ENCODE measurements around the gene XPO6.
A peak's percentile ranks its signal among the peaks of the same experiment; 100 is the strongest.
"Not testable (repeated sequence)": the region's sequence is repeated elsewhere in the genome, so short reads cannot be mapped to it uniquely, and the experiment has no call there.

XPO6 gene, protein sequence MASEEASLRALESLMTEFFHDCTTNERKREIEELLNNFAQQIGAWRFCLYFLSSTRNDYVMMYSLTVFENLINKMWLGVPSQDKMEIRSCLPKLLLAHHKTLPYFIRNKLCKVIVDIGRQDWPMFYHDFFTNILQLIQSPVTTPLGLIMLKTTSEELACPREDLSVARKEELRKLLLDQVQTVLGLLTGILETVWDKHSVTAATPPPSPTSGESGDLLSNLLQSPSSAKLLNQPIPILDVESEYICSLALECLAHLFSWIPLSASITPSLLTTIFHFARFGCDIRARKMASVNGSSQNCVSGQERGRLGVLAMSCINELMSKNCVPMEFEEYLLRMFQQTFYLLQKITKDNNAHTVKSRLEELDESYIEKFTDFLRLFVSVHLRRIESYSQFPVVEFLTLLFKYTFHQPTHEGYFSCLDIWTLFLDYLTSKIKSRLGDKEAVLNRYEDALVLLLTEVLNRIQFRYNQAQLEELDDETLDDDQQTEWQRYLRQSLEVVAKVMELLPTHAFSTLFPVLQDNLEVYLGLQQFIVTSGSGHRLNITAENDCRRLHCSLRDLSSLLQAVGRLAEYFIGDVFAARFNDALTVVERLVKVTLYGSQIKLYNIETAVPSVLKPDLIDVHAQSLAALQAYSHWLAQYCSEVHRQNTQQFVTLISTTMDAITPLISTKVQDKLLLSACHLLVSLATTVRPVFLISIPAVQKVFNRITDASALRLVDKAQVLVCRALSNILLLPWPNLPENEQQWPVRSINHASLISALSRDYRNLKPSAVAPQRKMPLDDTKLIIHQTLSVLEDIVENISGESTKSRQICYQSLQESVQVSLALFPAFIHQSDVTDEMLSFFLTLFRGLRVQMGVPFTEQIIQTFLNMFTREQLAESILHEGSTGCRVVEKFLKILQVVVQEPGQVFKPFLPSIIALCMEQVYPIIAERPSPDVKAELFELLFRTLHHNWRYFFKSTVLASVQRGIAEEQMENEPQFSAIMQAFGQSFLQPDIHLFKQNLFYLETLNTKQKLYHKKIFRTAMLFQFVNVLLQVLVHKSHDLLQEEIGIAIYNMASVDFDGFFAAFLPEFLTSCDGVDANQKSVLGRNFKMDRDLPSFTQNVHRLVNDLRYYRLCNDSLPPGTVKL

DNA sequence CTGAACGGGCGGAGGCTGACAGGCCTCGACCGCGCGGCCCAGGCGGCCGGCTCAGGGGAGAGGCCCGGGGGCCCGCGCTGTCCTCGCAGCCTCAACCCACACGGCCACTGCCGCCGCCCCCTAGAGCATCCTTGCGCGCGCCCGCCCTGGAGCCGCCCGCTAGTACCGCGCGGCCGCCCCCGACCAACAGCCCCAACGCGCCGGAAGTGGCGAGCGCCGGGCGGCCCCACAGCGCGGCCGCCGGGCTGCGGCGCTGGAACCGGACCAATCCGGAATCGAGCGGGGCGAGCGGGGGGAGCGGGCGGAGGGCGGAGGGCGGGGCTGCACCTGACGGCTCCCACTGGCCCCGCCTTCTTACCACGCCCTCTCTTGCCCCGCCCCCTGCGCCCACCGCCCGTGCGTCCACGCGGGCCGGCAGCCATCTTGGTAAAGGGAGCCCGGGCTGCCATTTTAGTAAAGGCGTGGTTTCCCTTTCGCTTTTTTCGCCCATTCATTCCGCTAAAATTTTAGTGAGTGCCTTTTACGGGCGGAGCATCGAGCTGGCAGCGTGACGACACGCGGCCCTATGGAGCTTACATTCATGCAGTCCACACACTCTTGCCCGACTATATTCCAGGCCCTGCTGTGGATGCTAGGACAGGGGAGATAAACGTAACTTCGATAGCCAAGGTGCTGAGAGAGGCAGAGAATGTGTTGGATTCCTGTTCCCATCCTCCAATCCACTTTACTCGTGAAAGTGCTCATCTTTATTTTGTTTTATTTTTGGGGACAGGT, at the start of gene XPO6:
XPO6 (minus strand) TSS at position 208 of the 774 bp plus-strand sequence. CDS start 597 bp downstream, outside the sequence.
- Mint-ChIP-seq H3K27me3 (no peaks in the 10 kb centered on the region), H3K9me3 (peaks cover 5 to 7% of the 10 kb centered on the region in 2 donors), H3K4me1 (peaks cover 38% of the 10 kb centered on the region), H3K27ac (peak within 1 kb of the TSS; percentile 96 to 97), H3K4me3 (peak within 1 kb of the TSS; percentile 95 to 96)
- peak; percentile 98 to 99 for DNase-seq
- ATAC-seq = peak; percentile 94

DNA sequence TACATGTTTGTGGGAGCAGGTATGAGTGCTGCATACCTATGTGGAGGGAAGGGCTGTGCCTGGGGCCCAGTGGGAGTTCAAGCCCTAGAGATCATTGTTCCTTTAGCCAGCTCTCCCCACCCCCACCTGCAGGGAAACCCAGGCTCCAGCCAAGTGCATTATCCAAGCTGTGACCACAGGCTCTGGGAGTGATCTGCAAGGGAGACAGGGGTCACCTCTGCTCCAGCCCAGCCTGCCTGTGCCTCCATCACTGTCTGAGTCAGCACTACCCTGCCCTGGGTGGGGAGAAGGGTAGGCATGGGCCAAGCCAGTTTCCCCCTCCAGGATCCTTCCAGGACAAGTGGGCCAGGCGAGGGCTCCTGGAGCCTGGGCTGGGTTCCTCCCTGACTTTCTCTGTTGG, 48.4 kb upstream of the XPO6 start:
- Mint-ChIP-seq H3K9me3 (no peaks in the 10 kb centered on the region), H3K27me3 (peaks cover 26% of the 10 kb centered on the region), H3K4me3 (no peak overlapping the region), H3K27ac (no peak overlapping the region), H3K4me1 (peaks cover 18% of the 10 kb centered on the region)
- ATAC-seq (no peak), DNase-seq (no peak)

- peak overlapping the region in 1 of 2 donors; percentile 24 for H3K27ac Mint-ChIP-seq
- no peak for ATAC-seq
These were observed 48.0 kb upstream of the XPO6 start for GRCh38 chr16:28259781-28260150.

GRCh38 chr16:28259091-28259780, 47.5 kb upstream of the XPO6 start:
- H3K27ac Mint-ChIP-seq = peak overlapping the region in 1 of 2 donors; percentile 24

More at GRCh38 chr16:28259781-28260150, 48.0 kb upstream of the XPO6 start:
- DNase-seq = no peak
- Mint-ChIP-seq H3K4me3 (no peak overlapping the region), H3K9me3 (no peaks in the 10 kb centered on the region), H3K4me1 (peaks cover 15% of the 10 kb centered on the region), H3K27me3 (peaks cover 24% of the 10 kb centered on the region)

GRCh38 chr16:28258567-28258966, 46.8 kb upstream of the XPO6 start:
- Mint-ChIP-seq H3K27ac (no peak overlapping the region), H3K9me3 (no peaks in the 10 kb centered on the region), H3K4me1 (peaks cover 10% of the 10 kb centered on the region), H3K4me3 (no peak overlapping the region), H3K27me3 (peaks cover 14% of the 10 kb centered on the region)
- ATAC-seq (no peak), DNase-seq (no peak)

More at GRCh38 chr16:28259091-28259780, 47.5 kb upstream of the XPO6 start:
- DNase-seq (no peak), ATAC-seq (peak; percentile 50)
- peaks cover 19% of the 10 kb centered on the region for H3K27me3 Mint-ChIP-seq
- H3K9me3 Mint-ChIP-seq = no peaks in the 10 kb centered on the region
- H3K4me1 Mint-ChIP-seq = peaks cover 10% of the 10 kb centered on the region
- H3K4me3 Mint-ChIP-seq = no peak overlapping the region

GRCh38 chr16:28257256-28257655, 45.5 kb upstream of the XPO6 start:
- no peak for DNase-seq
- Mint-ChIP-seq H3K4me3 (no peak overlapping the region), H3K27ac (no peak overlapping the region), H3K27me3 (peaks cover 7% of the 10 kb centered on the region), H3K9me3 (peaks cover 0 to 11% of the 10 kb centered on the region in 2 donors), H3K4me1 (peaks cover 10% of the 10 kb centered on the region)
- ATAC-seq = no peak

- ATAC-seq (no peak), DNase-seq (no peak)
- H3K9me3 Mint-ChIP-seq = peaks cover 0 to 13% of the 10 kb centered on the region in 2 donors
- no peak overlapping the region for H3K4me3 Mint-ChIP-seq
- H3K27ac Mint-ChIP-seq = no peak overlapping the region
- peaks cover 5% of the 10 kb centered on the region for H3K27me3 Mint-ChIP-seq
- peaks cover 10% of the 10 kb centered on the region for H3K4me1 Mint-ChIP-seq
These were observed 44.1 kb upstream of the XPO6 start for GRCh38 chr16:28255838-28256237.

DNA sequence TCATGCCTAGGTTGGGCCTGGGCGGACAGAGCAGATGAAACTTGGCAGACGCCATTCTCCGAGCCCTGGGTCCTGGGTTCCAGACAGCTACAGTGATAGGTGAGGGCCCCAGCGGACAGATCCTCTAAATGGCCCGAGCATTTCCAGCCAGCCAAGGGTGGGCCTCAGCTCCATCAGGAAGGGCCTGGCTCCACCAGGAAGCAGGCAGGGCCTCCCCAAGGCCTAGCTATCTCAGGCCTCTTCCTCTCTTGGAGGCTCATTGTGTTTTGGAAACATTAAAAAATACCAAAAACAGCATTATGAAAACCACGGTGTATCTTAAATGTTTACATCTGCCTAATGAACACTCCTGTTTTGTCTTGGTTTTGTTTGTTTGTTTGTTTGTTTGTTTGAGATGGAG, 42.4 kb upstream of the XPO6 start:
- no peak overlapping the region for H3K4me3 Mint-ChIP-seq
- peaks cover 0 to 13% of the 10 kb centered on the region in 2 donors for H3K9me3 Mint-ChIP-seq
- ATAC-seq (no peak), DNase-seq (no peak)
- no peaks in the 10 kb centered on the region for H3K27me3 Mint-ChIP-seq
- no peak overlapping the region for H3K27ac Mint-ChIP-seq
- H3K4me1 Mint-ChIP-seq = peaks cover under 1% of the 10 kb centered on the region

DNA sequence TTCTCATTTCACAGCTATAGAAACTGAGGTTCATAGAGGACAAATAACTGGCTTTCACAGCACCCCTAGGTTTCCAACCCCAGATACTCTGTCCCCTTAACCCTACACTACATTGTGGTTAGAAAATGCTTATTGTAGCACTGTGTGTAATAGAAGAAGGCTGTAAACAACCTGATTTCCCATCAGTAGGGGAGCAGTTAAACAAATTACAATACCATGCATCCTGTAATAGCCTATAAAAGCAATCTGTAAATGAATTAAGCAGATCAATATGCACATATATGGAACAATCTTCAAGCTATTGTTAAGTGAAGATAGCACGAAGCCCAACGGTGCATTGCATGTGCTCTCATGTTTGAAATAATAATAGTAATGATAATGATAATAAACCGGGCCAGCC, 39.2 kb upstream of the XPO6 start:
- no peaks in the 10 kb centered on the region for H3K4me1 Mint-ChIP-seq

GRCh38 chr16:28249483-28249882, 37.7 kb upstream of the XPO6 start:
- not testable (repeated sequence) for H3K4me1 Mint-ChIP-seq, H3K27me3 Mint-ChIP-seq, DNase-seq, ATAC-seq, H3K4me3 Mint-ChIP-seq
- peak overlapping the region in 1 of 2 donors; percentile 64 for H3K27ac Mint-ChIP-seq
- H3K9me3 Mint-ChIP-seq = peaks cover 0 to 13% of the 10 kb centered on the region in 2 donors

More for the DNA sequence above, 39.2 kb upstream of the XPO6 start:
- Mint-ChIP-seq H3K9me3 (peaks cover 0 to 13% of the 10 kb centered on the region in 2 donors), H3K4me3 (no peak overlapping the region), H3K27me3 (no peaks in the 10 kb centered on the region), H3K27ac (no peak overlapping the region)
- ATAC-seq (no peak), DNase-seq (no peak)

GRCh38 chr16:28241924-28242323, 30.2 kb upstream of the XPO6 start:
- H3K4me3 Mint-ChIP-seq = no peak overlapping the region
- no peak overlapping the region for H3K27ac Mint-ChIP-seq
- ATAC-seq = no peak
- no peaks in the 10 kb centered on the region for H3K27me3 Mint-ChIP-seq
- H3K9me3 Mint-ChIP-seq = peaks cover 1 to 2% of the 10 kb centered on the region in 2 donors
- DNase-seq = no peak
- H3K4me1 Mint-ChIP-seq = no peaks in the 10 kb centered on the region

- Mint-ChIP-seq H3K27ac (no peak overlapping the region), H3K4me3 (no peak overlapping the region), H3K27me3 (no peaks in the 10 kb centered on the region), H3K4me1 (no peaks in the 10 kb centered on the region), H3K9me3 (peaks cover 7 to 8% of the 10 kb centered on the region in 2 donors)
- DNase-seq (no peak), ATAC-seq (no peak)
These were observed 26.1 kb upstream of the XPO6 start for GRCh38 chr16:28237754-28238357.

- Mint-ChIP-seq H3K27ac (no peak overlapping the region), H3K4me3 (no peak overlapping the region), H3K4me1 (no peaks in the 10 kb centered on the region), H3K9me3 (peaks cover 4 to 5% of the 10 kb centered on the region in 2 donors), H3K27me3 (no peaks in the 10 kb centered on the region)
- no peak for DNase-seq
- ATAC-seq = no peak
These were observed 20.0 kb upstream of the XPO6 start for GRCh38 chr16:28231763-28232162.

- H3K27ac Mint-ChIP-seq = peak overlapping the region in 1 of 2 donors; percentile 50
- not testable (repeated sequence) for ATAC-seq, H3K4me1 Mint-ChIP-seq, DNase-seq, H3K9me3 Mint-ChIP-seq, H3K4me3 Mint-ChIP-seq, H3K27me3 Mint-ChIP-seq
These were observed 12.1 kb upstream of the XPO6 start for GRCh38 chr16:28223909-28224308.
